Fibroblast of skin of back (primary cell): ENCODE data around the gene TDRD1.

Experiments used
- DNase-seq: peaks from one replicate; pipeline ENCODE4 v3.0.0-alpha.2; 2013

Gene TDRD1

GRCh38 chr10:114266521-114266920 is 87.4 kb downstream of the TDRD1 start:
- DNase-seq, result no peak

DNA sequence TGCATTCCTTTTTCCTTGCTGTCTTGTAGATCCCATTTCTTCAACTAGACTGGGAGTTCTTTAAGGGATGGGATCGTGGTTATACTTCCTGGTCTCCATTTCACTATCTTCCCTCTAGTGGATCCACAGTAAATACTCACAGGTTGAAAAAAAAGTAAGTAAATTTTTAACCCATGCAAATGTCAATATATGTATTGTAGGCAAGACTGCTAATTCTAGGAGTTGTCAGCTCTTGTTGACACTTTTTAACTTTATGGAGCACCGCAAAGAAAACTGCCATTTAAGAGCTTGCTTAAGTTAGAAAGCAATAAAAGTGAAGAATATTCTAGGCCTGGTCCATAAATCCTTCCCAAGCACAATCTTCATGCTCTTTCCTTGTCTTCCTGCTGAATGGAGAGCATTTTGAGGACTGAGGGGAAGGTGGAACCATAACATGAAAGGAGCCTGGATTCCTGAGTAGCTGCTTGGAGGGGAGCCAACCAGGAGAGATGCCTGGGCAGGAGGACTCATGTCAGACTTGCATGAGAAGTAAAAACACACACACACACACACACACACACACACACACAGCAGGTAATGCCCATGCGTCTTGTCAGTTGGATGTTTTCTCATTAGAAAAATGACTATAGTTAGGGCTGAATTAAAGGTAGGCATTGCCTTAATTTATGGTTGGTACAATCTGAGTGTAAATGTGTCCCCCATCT is 92.1 kb downstream of the TDRD1 start:
- peak; percentile 5 for DNase-seq

DNA sequence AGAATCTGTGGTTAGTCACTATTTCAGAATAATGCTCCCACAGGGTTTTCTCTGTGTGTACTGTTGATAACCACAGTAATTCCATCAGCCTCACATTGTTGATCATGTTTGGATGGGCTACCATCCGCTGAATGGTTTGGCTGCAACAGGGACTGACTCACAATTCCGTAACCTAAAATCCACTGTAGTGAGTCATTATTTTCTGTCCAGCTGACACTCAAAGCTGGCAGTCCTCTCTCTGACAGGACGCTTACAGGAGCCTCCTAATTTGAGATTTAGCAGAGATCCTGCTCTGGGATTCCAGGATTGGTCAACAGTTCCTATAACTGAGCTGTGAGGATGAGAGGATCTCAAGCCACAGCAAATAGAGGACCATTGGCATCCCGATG is 92.6 kb downstream of the TDRD1 start:
- peak; percentile 97 for DNase-seq

- no peak for DNase-seq
Observed at GRCh38 chr10:114272696-114273095, 93.5 kb downstream of the TDRD1 start.

- DNase-seq, result no peak
Observed at GRCh38 chr10:114273910-114274309, 94.8 kb downstream of the TDRD1 start.

GRCh38 chr10:114274616-114275453 is 95.7 kb downstream of the TDRD1 start:
- DNase-seq, result no peak

DNA sequence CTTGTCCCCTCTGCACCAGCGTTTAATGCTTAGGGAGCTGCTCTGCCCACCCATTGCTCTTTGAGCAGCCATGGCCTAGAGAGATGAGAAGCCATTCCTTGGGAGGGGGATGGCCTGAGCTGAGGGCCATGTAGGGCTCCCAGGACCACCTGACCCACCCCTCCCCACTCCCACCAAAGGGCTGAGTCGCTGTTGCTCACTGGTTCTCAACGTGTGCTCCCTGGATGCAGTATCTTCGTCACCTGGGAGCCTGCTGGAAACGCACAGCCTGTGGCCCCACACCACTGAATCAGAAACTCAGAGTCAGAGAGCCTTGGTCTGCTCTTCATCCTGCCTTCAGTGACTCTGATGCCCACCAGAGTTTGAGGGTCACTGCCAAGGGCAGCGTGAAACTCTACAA is 96.9 kb downstream of the TDRD1 start:
- no peak for DNase-seq

- no peak for DNase-seq
Observed at GRCh38 chr10:114276671-114277070, 97.5 kb downstream of the TDRD1 start.

DNA sequence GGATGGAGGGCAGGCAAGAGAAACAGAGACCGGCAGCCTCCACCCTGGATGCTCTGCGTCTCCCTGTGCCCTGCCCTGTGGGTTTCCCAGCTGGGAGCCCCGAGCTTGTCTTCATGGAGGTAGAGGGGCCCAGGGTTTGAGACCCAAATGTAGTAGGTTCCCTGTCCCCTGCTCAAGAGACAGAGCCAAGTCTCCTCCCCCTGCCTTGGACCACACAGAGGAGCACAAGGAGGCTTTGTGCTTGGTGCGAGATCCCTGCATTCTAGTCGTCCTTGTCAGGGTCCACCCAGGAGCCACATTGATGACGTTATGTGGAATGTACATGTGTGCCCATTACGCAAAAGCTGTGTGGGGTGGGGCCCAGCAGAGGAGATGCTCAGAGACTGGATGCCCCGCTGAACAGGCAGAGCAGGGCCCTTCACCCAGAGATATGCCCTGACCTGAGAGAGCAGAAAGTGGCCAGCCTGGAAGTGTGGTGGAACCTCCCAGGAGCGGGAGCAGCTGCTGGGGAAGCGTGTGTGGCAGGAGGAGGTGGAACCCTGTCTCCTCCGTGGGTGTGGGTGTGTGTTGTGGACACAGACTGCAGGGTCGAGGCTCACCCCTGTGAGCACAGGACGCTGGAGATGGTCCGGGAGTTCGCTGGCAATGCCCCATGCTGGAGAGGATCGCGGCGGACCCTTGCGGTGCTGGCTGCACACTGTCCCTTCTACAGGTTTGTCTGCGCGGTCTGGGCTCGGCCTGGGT is 99.2 kb downstream of the TDRD1 start:
- no peak for DNase-seq

GRCh38 chr10:114278884-114279191 is 99.7 kb downstream of the TDRD1 start:
- no peak for DNase-seq

GRCh38 chr10:114279289-114279688 is 100.1 kb downstream of the TDRD1 start:
- DNase-seq, result no peak

DNA sequence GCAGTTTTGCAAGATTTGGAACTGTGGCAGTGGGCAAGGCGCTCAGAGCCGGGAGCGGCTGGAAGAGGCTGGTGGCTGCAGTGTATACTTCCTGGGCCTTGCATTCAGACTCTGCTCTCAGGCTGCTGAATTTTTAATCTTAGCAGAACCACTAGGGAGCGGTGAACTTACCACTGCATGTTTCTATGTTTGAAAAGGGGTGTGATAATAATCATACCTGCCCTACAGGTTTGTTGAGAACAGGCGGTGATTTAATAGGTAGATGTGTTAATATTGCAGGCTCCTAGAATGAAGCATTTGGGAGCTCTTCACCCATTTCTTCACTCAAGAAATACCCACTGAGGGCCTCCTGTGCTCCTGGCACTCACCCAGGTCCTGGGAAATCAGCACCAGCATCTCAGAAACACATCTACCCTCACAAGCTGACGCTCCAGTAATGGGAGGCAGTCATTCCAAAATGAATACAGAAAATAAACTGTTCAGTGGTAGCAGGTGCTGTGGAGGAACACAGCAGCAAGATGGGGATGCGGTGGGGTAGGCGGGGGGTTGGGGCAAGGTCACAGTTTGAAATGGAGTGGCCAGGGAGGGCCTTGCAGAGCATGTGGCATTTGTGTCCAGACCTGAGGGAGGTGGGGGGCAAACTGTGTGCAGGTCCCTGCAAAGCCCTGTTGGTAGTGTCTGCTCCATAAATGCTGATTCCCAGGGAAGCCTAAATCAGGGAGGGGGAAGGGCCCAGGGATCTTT is 100.9 kb downstream of the TDRD1 start:
- DNase-seq, result no peak

GRCh38 chr10:114281006-114281405 is 101.9 kb downstream of the TDRD1 start:
- no peak for DNase-seq

DNA sequence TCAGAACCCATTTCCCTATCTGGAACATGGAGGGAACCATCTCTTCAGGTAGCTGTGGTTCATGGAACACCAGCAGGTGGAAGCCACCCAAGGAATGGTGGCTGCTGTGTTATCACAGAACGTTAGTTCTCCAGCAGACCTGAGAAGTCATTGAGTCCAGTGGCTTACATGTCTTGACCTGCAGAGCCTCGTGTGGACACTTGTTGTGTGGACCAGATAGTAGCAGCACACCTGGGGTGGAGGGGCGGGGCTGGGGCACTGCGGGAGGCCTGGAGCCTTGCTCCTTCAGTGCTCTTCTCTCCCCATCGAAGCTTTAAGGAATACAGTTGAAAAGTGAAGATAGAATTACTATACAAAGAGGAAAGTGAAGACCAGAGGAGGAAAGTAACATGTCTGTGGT is 102.3 kb downstream of the TDRD1 start:
- no peak for DNase-seq
